ENCODE results near the gene ANP32B.
A peak's percentile ranks its signal among the peaks of the same experiment; 100 is the strongest.
"Not testable (repeated sequence)": the region's sequence is repeated elsewhere in the genome, so short reads cannot be mapped to it uniquely, and the experiment has no call there.

ANP32B gene

DNA sequence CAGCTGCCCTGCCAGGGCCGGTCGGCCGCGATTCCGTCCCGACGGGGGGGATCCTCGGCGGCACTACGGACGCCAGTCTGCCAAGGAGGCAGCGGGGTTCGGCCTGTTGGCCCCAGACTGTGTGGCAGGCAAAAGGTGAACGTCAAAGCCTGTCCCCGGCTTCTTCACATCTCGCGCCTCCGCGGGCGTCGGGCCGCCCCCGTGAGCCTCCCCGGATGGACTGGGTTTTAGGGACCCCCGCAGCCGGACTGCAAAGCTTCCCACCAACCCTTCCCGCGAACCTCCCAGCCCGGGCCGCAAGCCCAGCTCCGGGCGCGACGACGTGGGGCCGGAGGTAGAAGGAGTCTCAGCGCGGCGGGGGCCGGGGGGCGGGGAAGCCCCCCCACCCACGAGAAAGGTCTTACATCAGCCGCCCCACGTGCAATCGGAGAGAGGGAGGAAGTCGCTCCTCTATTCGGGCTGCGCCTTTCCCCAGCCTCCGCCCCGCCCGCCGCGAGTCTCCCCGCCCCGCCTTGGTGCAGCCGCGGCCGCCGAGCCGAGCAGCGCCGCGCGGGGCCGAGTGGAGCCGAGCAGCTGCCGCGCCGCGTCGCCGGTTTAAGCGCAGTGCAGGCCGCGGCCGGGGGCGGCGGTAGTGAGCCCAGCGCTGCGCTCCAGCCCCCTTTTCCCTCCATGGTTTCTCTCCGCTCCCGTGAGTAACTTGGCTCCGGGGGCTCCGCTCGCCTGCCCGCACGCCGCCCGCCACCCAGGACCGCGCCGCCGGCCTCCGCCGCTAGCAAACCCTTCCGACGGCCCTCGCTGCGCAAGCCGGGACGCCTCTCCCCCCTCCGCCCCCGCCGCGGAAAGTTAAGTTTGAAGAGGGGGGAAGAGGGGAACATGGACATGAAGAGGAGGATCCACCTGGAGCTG is at the start of gene ANP32B:
Gene ANP32B (plus strand): TSS at position 659 of the 906 bp plus-strand sequence. CDS start 215 bp downstream, at position 874.
- peak within 1 kb of the TSS; percentile 69 for H3K4me3 ChIP-seq (ENCODE audit: low read depth, low read length)

DNA sequence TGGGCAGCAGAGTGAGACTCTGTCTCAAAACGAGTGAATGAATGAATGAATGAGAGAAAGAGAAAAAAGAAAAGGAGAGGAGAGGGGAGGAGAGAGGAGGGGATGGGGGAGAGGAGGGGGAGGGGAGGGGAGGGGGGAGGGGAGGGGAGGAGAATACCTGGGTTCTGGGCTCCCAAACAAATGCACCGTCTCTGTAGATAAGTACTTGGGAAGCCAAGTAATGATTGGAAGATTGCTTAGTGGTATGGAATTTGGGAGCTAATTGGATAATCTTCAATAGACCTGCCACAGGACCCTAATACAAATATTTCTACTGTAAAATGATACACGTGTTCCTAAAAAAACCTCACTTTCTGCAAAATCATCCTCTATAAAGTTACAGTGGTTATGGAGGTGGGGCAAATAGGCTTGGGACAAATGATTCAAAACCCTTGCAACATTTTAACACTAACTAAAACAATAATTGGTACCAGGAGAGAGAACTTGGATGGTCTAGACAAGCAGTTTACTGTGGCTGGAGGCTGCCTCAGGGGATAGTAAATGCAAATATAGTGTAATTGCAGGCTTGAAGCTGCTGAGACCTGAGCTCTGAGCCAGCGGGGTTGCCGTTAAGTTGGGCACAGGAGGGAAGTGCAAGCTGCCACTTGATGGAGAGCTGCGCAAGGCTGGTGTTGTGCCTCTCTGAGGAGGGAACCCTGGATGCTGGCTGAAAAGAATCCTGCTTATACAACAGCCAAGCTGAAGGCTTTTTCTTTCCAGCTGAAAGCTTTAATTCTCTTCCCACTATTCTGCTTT is 48.6 kb upstream of the ANP32B start:
- H3K4me3 ChIP-seq (ENCODE audit: low read depth, low read length): no peak overlapping the region

- no peak overlapping the region for H3K4me3 ChIP-seq (ENCODE audit: low read depth, low read length)
Measured at GRCh38 chr9:97935276-97935675, 47.9 kb upstream of the ANP32B start.

DNA sequence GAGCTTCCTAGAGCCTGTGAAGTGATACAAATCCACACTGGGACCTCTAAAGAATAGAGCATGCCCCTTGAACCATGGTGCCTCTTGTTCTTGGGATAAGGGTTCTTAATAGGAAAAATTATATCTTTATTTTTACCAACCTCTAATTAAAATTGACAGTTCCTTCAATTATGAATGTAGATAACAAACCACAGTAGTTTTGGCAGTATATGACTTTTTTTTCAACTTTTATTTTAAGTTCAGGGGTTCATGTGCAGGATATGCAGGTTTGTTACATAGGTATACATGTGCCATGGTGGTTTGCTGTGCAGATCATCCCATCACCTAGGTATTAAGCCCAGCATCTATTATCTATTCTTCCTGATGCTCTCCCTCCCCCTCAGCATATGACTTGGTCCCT is 46.1 kb upstream of the ANP32B start:
- H3K4me3 ChIP-seq (ENCODE audit: low read depth, low read length): no peak overlapping the region

GRCh38 chr9:97938081-97938644 is 45.0 kb upstream of the ANP32B start, which contains the start of gene HEMGN:
Gene HEMGN, minus strand, starts transcription at chr9:97938172. Its CDS starts 36 bp downstream, at chr9:97938136.
- H3K4me3 ChIP-seq (ENCODE audit: low read depth, low read length): no peak within 1 kb of the TSS

DNA sequence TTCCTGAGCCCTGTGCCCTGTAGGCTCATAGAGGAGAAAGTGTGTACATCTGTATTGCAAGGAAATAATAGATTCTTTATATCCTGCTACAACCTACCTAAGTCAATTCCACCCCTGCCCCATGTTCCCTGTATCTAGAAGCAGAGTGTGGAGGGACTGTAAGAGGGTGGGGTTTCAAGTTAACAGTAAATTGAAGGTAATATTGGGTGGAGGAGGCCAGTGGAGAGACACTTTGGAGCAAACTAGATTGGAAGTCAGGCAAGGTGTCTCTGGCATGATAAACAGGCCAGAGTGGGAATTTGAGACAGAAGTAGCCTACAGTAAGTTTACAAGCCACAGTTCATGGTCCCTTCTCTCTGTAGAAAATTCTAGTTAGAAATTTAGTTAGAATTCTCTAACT is 42.9 kb upstream of the ANP32B start:
- no peak overlapping the region for H3K4me3 ChIP-seq (ENCODE audit: low read depth, low read length)

GRCh38 chr9:97940741-97941140 is 42.4 kb upstream of the ANP32B start:
- no peak overlapping the region for H3K4me3 ChIP-seq (ENCODE audit: low read depth, low read length)

- no peak overlapping the region for H3K4me3 ChIP-seq (ENCODE audit: low read depth, low read length)
Measured at GRCh38 chr9:97941323-97941722, 41.8 kb upstream of the ANP32B start.

DNA sequence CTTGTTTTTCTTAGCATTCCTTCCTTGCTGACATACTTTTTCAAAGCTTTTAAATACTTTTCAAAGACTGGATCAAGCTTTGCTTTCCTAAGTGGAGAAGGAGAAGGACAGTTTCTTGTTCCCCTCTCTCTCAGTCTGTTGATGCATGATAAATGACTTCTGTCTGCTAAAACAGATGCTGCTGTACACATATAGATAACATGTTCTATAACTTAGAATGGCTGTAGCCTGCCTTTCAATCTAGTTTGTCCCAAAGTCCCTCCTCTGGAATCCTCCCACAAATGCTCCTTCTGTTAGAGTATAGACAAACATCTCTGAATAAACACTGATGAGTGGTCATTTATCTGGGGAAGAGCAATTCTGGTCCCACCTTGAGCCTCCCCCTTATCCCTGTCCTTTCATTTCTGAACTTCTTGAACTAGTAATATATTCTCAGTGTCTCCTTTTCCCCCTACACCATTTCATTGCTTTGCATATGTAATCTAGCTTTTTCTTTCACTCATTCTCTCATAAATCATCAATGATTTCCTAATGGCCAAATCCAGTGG is 39.8 kb upstream of the ANP32B start:
- H3K4me3 ChIP-seq (ENCODE audit: low read depth, low read length): no peak overlapping the region

DNA sequence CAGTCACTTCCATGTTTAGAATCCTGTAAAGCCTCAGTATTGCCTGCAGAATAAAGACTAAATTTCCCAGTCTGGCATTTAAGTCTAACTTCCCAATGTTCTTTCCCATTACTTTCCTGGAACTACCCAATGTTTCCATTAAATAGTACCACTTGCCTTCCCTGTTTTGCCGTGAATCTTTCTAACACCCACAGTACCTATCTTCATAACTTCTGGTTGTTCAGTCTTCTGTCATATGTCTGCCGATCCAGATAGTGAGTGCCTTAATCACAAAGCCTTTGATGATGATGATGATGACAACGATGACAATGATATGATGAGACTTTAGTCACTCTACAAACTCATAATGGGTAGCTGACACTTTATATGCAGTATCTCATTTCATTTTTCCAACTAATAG is 38.5 kb upstream of the ANP32B start:
- H3K4me3 ChIP-seq (ENCODE audit: low read depth, low read length): no peak overlapping the region

DNA sequence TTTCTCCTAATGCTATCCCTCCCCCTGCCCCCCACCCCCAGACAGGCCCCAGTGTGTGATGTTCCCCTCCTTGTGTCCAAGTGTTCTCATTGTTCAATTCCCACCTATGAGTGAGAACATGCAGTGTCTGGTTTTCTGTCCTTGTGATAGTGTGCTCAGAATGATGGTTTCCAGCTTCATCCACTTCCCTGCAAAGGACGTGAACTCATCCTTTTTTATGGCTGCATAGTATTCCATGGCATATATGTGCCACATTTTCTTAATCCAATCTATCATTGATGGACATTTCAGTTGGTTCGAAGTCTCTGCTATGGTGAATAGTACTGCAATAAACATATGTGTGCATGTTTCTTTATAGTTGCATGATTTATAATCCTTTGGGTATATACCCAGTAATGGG is 37.7 kb upstream of the ANP32B start:
- H3K4me3 ChIP-seq (ENCODE audit: low read depth, low read length): not testable (repeated sequence)

DNA sequence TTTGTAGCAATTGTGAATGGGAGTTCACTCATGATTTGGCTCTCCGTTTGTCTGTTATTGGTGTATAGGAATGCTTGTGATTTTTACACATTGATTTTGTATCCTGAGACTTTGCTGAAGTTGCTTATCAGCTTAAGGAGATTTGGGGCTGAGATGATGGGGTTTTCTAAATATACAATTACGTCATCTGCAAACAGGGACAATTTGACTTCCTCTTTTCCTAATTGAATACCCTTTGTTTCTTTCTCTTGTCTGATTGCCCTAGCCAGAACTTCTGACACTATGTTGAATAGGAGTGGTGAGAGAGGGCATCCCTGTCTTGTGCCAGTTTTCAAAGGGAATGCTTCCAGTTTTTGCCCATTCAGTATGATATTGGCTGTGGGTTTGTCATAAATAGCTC is 36.0 kb upstream of the ANP32B start:
- not testable (repeated sequence) for H3K4me3 ChIP-seq (ENCODE audit: low read depth, low read length)

DNA sequence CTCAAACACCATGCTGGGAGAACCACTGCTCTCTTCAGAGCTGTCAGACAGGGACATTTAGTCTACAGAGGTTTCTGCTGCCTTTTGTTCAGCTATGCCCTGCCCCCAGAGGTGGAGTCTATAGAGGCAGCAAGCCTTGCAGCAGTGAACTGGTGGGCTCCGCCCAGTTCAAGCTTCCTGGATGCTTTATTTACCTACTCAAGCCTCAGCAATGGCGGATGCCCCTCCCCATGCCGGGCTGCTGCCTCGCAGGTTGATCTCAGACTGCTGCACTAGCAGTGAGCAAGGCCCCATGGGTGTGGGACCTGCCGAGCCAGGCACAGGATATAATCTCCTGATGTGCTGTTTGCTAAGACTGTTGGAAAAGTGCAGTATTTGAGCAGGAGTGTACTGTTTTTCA is 32.3 kb upstream of the ANP32B start:
- H3K4me3 ChIP-seq (ENCODE audit: low read depth, low read length): not testable (repeated sequence)

DNA sequence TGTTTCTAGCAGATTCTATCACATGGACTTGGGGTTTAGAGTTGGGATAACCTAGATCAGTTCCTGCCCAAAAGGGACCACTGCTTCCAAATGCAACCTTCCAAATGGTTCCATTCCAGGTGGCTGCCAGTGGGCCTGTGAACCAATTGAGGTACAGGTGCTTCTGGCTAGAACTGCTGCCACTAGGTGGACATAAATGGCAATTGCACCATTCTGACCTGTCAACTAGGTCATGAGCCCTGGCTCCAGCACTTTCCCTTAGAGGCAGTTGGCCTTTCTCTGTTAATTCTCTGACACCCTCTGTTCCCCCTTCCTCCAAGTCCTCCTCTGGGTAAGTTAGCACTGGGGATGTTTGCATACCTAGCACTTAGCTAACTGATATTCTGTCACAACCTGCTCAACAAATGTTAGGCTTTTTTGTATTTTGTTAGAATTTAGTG is 28.6 kb upstream of the ANP32B start:
- H3K4me3 ChIP-seq (ENCODE audit: low read depth, low read length): no peak overlapping the region

GRCh38 chr9:97956331-97956730 is 26.8 kb upstream of the ANP32B start:
- no peak overlapping the region for H3K4me3 ChIP-seq (ENCODE audit: low read depth, low read length)

GRCh38 chr9:97958812-97959511 is 24.2 kb upstream of the ANP32B start:
- no peak overlapping the region for H3K4me3 ChIP-seq (ENCODE audit: low read depth, low read length)

DNA sequence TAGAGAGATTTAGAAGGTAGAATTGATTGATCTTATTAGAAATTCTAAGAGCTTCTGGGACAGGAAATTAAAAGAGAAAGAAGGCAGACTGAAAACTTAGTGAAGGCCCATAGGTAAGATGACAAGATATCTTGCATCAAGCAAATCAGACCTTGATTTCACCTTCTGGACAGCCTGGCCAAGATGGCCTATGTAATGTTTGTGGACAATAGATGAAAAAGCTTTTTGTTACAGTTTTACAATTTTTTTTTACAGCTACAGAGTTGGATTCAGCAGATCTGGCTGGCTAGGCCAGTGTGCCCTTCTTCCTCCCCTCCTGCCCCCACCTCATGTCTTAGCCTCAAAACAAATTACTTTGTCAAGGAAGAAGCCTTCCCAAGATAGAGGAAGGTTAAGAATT is 23.6 kb upstream of the ANP32B start:
- H3K4me3 ChIP-seq (ENCODE audit: low read depth, low read length): no peak overlapping the region

- H3K4me3 ChIP-seq (ENCODE audit: low read depth, low read length): not testable (repeated sequence)
Measured at GRCh38 chr9:97960678-97961328, 22.3 kb upstream of the ANP32B start.

DNA sequence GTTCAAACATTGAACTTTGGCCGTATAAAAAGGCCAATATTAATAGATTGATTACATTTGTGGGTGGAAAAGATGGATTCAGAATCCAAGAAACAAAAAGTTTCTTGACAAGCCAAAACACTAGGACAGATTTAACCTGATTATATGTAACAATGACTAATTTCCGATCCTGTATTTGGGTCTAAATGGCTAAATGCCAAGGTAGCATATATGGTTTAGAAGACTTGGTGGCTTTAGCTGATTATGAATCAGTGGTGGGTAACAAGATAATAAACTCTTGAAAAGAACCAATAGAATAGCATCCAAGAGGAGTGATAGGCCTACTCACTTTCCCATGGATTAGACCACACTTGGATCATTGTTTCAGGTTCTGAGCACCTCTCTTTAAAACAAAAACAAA is 21.8 kb upstream of the ANP32B start:
- no peak overlapping the region for H3K4me3 ChIP-seq (ENCODE audit: low read depth, low read length)

GRCh38 chr9:97962136-97962535 is 21.0 kb upstream of the ANP32B start:
- H3K4me3 ChIP-seq (ENCODE audit: low read depth, low read length): no peak overlapping the region
